Neural cell (in vitro differentiated cells): Measurements from ENCODE around the gene DLG2. TPM values are rescaled to one million over a fixed set of nuclear protein-coding genes. Genes with fewer than 3 reads are reported as not detected.

Experiments
- H2AFZ ChIP-seq: fragments of 200-600, 300-800 bp; sonication (generic), shearing (Covaris generic); 2 replicates; pipeline ENCODE4 v1.6.0; 2014; ENCODE audit warnings: low read depth, mild to moderate bottlenecking, antibody characterized with exemption, low read length, moderate library complexity
- H3F3A ChIP-seq: fragments of 200-600 bp; shearing (Covaris generic); 2 replicates; pipeline ENCODE4 v1.6.1; 2016; ENCODE audit warnings: mild to moderate bottlenecking, moderate library complexity, mixed read lengths, antibody characterized with exemption, low read length; ENCODE audit not compliant: insufficient read depth, poor library complexity, severe bottlenecking
- H3K27ac ChIP-seq: fragments of 200-600, 300-800 bp; sonication (generic), shearing (Covaris generic); 2 replicates; pipeline ENCODE4 v1.5.1; 2014; ENCODE audit warnings: mild to moderate bottlenecking, low read length, moderate library complexity
- H3K27me3 ChIP-seq: fragments of 300-800, 200-600 bp; sonication (generic), shearing (Covaris generic); 2 replicates; pipeline ENCODE4 v1.6.0; 2014; ENCODE audit warnings: mild to moderate bottlenecking, low read depth, low read length, moderate library complexity; ENCODE audit not compliant: insufficient read depth
- H3K36me3 ChIP-seq: fragments of 300-800, 200-600 bp; sonication (generic), shearing (Covaris generic); 2 replicates; pipeline ENCODE4 v1.5.1; 2014; ENCODE audit warnings: mild to moderate bottlenecking, antibody characterized with exemption, low read length, moderate library complexity; ENCODE audit not compliant: insufficient read depth
- H3K4me2 ChIP-seq: fragments of 300-800, 200-600 bp; sonication (generic), shearing (Covaris generic); 2 replicates; pipeline ENCODE4 v1.6.0; 2014; ENCODE audit warnings: mild to moderate bottlenecking, low read length
- H3K4me3 ChIP-seq: fragments of 300-800, 200-600 bp; sonication (generic), shearing (Covaris generic); 2 replicates; pipeline ENCODE4 v1.5.1; 2014; ENCODE audit warnings: mild to moderate bottlenecking, low read length, moderate library complexity
- H3K79me2 ChIP-seq: fragments of 200-600 bp; shearing (Covaris generic); replicated peaks from 2 replicates; pipeline ENCODE4 v1.6.0; 2014; ENCODE audit warnings: mild to moderate bottlenecking, low read length, moderate library complexity; ENCODE audit not compliant: insufficient read depth
- H3K9ac ChIP-seq: fragments of 300-800, 200-600 bp; sonication (generic), shearing (Covaris generic); 2 replicates; pipeline ENCODE4 v1.6.1; 2016; ENCODE audit warnings: mild to moderate bottlenecking, low read length, mixed read lengths
- H3K9me2 ChIP-seq: fragments of 200-600 bp; shearing (Covaris generic); 2 replicates; pipeline ENCODE4 v1.6.1; 2016; ENCODE audit warnings: mild to moderate bottlenecking, low read length, mixed read lengths; ENCODE audit not compliant: insufficient read depth
- H3K9me3 ChIP-seq: fragments of 200-600, 300-800 bp; sonication (generic), shearing (Covaris generic); 2 replicates; pipeline ENCODE4 v1.6.1; 2016; ENCODE audit warnings: mild to moderate bottlenecking, mixed run types, low read length, moderate library complexity, mixed read lengths
- H4K20me1 ChIP-seq: fragments of 200-600 bp; shearing (Covaris generic); 2 replicates; pipeline ENCODE4 v1.6.1; 2016; ENCODE audit warnings: mild to moderate bottlenecking, mixed run types; ENCODE audit not compliant: insufficient read depth
- CTCF ChIP-seq: fragments of 450-650 bp; IDR thresholded peaks from 2 replicates; pipeline ENCODE4 v1.5.1; 2014; ENCODE audit warnings: antibody characterized with exemption, mild to moderate bottlenecking, moderate library complexity; ENCODE audit not compliant: poor library complexity, severe bottlenecking
- EP300 ChIP-seq: fragments of 450-650 bp; conservative IDR thresholded peaks from 2 replicates; pipeline ENCODE4 v1.6.1; 2014; ENCODE audit warnings: antibody characterized with exemption, mild to moderate bottlenecking, moderate library complexity; ENCODE audit not compliant: poor library complexity, severe bottlenecking
- EZH2 ChIP-seq: fragments of 200-600, 300-800 bp; shearing (Covaris generic), sonication (generic); IDR thresholded peaks from 2 replicates; pipeline ENCODE4 v1.6.1; 2014; ENCODE audit warnings: antibody characterized with exemption, low read length, borderline replicate concordance, mild to moderate bottlenecking; ENCODE audit not compliant: insufficient read depth, poor library complexity, severe bottlenecking
- MXI1 ChIP-seq: fragments of 450-650 bp; conservative IDR thresholded peaks from 2 replicates; pipeline ENCODE4 v1.6.1; 2014; ENCODE audit warnings: antibody characterized with exemption, mild to moderate bottlenecking; ENCODE audit not compliant: poor library complexity, severe bottlenecking
- POLR2AphosphoS5 ChIP-seq: IDR thresholded peaks from 2 replicates; pipeline ENCODE4 v1.6.1; 2012
- RAD21 ChIP-seq: fragments of 450-650 bp; conservative IDR thresholded peaks from 2 replicates; pipeline ENCODE4 v1.6.1; 2014; ENCODE audit warnings: antibody characterized with exemption, mild to moderate bottlenecking, moderate library complexity
- SMC3 ChIP-seq: fragments of 450-650 bp; conservative IDR thresholded peaks from 2 replicates; pipeline ENCODE4 v1.6.1; 2014; ENCODE audit warnings: antibody characterized with exemption, mild to moderate bottlenecking, moderate library complexity; ENCODE audit not compliant: poor library complexity
- TAF1 ChIP-seq: IDR thresholded peaks from 2 replicates; pipeline ENCODE4 v1.6.1; 2012; ENCODE audit warnings: low read depth
- polyA plus RNA-seq: library from polyadenylated mRNA; depleted of rRNA; stranded (reverse); fragments of >200 nt; gene quantifications from 2 replicates; pipeline ENCODE4 v1.2.3, GENCODE V29; 2014
- TF ChIP-seq, protein P1 (sequence below): IDR thresholded peaks from 2 replicates; pipeline ENCODE4 v1.6.1; 2012; ENCODE audit warnings: borderline replicate concordance

Gene DLG2
- polyA plus RNA-seq, 1 donor from 2014 or later = 179 TPM

- H3K27ac ChIP-seq = no peak overlapping the region
- no peaks in the 10 kb centered on the region for H3F3A ChIP-seq
- H3K4me3 ChIP-seq = no peak overlapping the region
- no peak overlapping the region for H2AFZ ChIP-seq
- H3K9me3 ChIP-seq = no peaks in the 10 kb centered on the region
- H3K9ac ChIP-seq = no peak overlapping the region
- H3K27me3 ChIP-seq = no peaks in the 10 kb centered on the region
- H4K20me1 ChIP-seq = no peaks in the 10 kb centered on the region
- no peak overlapping the region for H3K4me2 ChIP-seq
- H3K9me2 ChIP-seq = no peaks in the 10 kb centered on the region
- TF ChIP-seq POLR2AphosphoS5 (no peak), EZH2 (no peak), TAF1 (no peak), MXI1 (no peak), EP300 (no peak), SMC3 (no peak), CTCF (no peak)
- TF ChIP-seq, protein P1, sequence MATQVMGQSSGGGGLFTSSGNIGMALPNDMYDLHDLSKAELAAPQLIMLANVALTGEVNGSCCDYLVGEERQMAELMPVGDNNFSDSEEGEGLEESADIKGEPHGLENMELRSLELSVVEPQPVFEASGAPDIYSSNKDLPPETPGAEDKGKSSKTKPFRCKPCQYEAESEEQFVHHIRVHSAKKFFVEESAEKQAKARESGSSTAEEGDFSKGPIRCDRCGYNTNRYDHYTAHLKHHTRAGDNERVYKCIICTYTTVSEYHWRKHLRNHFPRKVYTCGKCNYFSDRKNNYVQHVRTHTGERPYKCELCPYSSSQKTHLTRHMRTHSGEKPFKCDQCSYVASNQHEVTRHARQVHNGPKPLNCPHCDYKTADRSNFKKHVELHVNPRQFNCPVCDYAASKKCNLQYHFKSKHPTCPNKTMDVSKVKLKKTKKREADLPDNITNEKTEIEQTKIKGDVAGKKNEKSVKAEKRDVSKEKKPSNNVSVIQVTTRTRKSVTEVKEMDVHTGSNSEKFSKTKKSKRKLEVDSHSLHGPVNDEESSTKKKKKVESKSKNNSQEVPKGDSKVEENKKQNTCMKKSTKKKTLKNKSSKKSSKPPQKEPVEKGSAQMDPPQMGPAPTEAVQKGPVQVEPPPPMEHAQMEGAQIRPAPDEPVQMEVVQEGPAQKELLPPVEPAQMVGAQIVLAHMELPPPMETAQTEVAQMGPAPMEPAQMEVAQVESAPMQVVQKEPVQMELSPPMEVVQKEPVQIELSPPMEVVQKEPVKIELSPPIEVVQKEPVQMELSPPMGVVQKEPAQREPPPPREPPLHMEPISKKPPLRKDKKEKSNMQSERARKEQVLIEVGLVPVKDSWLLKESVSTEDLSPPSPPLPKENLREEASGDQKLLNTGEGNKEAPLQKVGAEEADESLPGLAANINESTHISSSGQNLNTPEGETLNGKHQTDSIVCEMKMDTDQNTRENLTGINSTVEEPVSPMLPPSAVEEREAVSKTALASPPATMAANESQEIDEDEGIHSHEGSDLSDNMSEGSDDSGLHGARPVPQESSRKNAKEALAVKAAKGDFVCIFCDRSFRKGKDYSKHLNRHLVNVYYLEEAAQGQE = no peak
- no peaks in the 10 kb centered on the region for H3K79me2 ChIP-seq
- no peaks in the 10 kb centered on the region for H3K36me3 ChIP-seq
Measured at GRCh38 chr11:85076535-85077330, 550.4 kb downstream of the DLG2 start.

- no peaks in the 10 kb centered on the region for H3K27me3 ChIP-seq
- H2AFZ ChIP-seq = no peak overlapping the region
- no peaks in the 10 kb centered on the region for H3K9me2 ChIP-seq
- no peak overlapping the region for H3K9ac ChIP-seq
- no peaks in the 10 kb centered on the region for H3K36me3 ChIP-seq
- H3F3A ChIP-seq = no peaks in the 10 kb centered on the region
- no peaks in the 10 kb centered on the region for H3K79me2 ChIP-seq
- no peak overlapping the region for H3K4me3 ChIP-seq
- TF ChIP-seq MXI1 (no peak), RAD21 (no peak), TAF1 (no peak), POLR2AphosphoS5 (no peak), SMC3 (no peak), CTCF (no peak), EZH2 (no peak), EP300 (no peak)
- TF ChIP-seq, protein P1 = no peak
- H3K27ac ChIP-seq = no peak overlapping the region
- H4K20me1 ChIP-seq = no peaks in the 10 kb centered on the region
- H3K4me2 ChIP-seq = no peak overlapping the region
- no peaks in the 10 kb centered on the region for H3K9me3 ChIP-seq
Measured at GRCh38 chr11:85062659-85063058, 564.5 kb downstream of the DLG2 start.
